Gastrocnemius medialis (tissue), 4 donors: ENCODE data around the gene OGDH. TPM values are rescaled to one million over a fixed set of nuclear protein-coding genes. Genes with fewer than 3 reads are reported as not detected.

ENCODE experiments used
- ATAC-seq, 2 donors: fragments of 150-250 bp; one replicate each; pipeline ENCODE4 v1.9.1; 2016
- DNase-seq, 2 donors: peaks; one replicate each; pipeline ENCODE4 v3.0.0-alpha.2; 2019
- H3K27ac ChIP-seq, 4 donors: fragments of 200-600 bp; sonication (generic); 1 replicate in 1 of 4; 2 replicates in 3 of 4; pipeline ENCODE4 v1.5.1; 2016 to 2018; ENCODE audit warnings: mild to moderate bottlenecking in 2 of 4, moderate library complexity in 1 of 4
- H3K27me3 ChIP-seq, 3 donors: fragments of 200-600 bp; sonication (generic) in 2 of 3; 1 replicate in 1 of 3; 2 replicates in 2 of 3; pipeline versions ENCODE4 v1.5.1 to v1.6.0; 2016 to 2019; ENCODE audit warnings: mild to moderate bottlenecking in 1 of 3, moderate library complexity in 1 of 3
- H3K36me3 ChIP-seq, 2 donors: fragments of 200-600 bp; sonication (generic) in 1 of 2; one replicate each; pipeline ENCODE4 v1.5.1; 2017 to 2018
- H3K4me1 ChIP-seq, 2 donors: fragments of 200-600 bp; sonication (generic) in 1 of 2; one replicate each; pipeline ENCODE4 v1.5.1; 2016 to 2017; ENCODE audit warnings: mild to moderate bottlenecking in 2 of 2
- H3K4me3 ChIP-seq, 4 donors: fragments of 200-600 bp; sonication (generic) in 3 of 4; 1 replicate in 1 of 4; 2 replicates in 3 of 4; pipeline ENCODE4 v1.5.1; 2016 to 2019; ENCODE audit warnings: mild to moderate bottlenecking in 2 of 4
- H3K9me3 ChIP-seq, 3 donors: fragments of 200-600 bp; sonication (generic) in 2 of 3; 1 replicate in 1 of 3; 2 replicates in 2 of 3; pipeline ENCODE4 v1.5.1; 2016 to 2019
- CTCF ChIP-seq, 5 experiments: fragments of 450-650 bp in 3 of 5; fragments of 200-600 bp in 2 of 5; sonication (generic) in 2 of 5; IDR thresholded peaks in 4 of 5; conservative IDR thresholded peaks in 1 of 5; 1 replicate in 4 of 5; 2 replicates in 1 of 5; pipeline ENCODE4 v1.5.1; 2016 to 2019; ENCODE audit warnings: antibody characterized with exemption in 5 of 5, mild to moderate bottlenecking in 3 of 5, moderate library complexity in 3 of 5
- POLR2A ChIP-seq, 2 donors: fragments of 450-650 bp; IDR thresholded peaks; one replicate each; pipeline ENCODE4 v1.6.1; 2017; ENCODE audit warnings: antibody characterized with exemption in 2 of 2, mild to moderate bottlenecking in 2 of 2, moderate library complexity in 2 of 2
- in situ Hi-C, 4 donors: fragments of 200-750 bp; cut with MboI; loops; one replicate each; pipeline versions ENCODE4 v1.15.0 to v1.8.0; 2017; ENCODE audit warnings: low sequenced_read_pairs in 4 of 4
- intact Hi-C: fragments of 100-400 bp; cut with DNase I; formaldehyde crosslinking; loops from one replicate; pipeline ENCODE4 v1.15.1; 2023; ENCODE audit warnings: low total_unique reads
- total RNA-seq, 4 donors: library from RNA; depleted of rRNA; stranded (reverse); fragments of >200 nt; gene quantifications; one replicate each; pipeline versions ENCODE4 v1.1.0 to v1.2.3, GENCODE V29; 2016

The OGDH gene
- total RNA-seq, 4 donors from 2014 or later = 224 to 462 (median 396) TPM

- in situ Hi-C loops (no loop called here), intact Hi-C loops (loop anchor here (2.0 kb wide), 2 partner anchors 45 to 57 kb away; no protein-coding TSS in a partner anchor)
- Histone ChIP-seq H3K4me3 (no peak overlapping the region), H3K4me1 (peaks cover 77 to 80% of the 10 kb centered on the region in 2 donors), H3K27ac (peak overlapping the region; percentile 85 to 94 (median 92)), H3K27me3 (no peaks in the 10 kb centered on the region), H3K36me3 (no peaks in the 10 kb centered on the region), H3K9me3 (no peaks in the 10 kb centered on the region)
- TF ChIP-seq POLR2A (IDR thresholded peaks at IDR 0.05) = peak; percentile 49 to 55
- TF ChIP-seq CTCF (IDR thresholded peaks at IDR 0.05 in 4 of 5, conservative IDR thresholded peaks at IDR 0.05 in 1 of 5) = no peak
- DNase-seq = peak in 1 of 2 donors; percentile 72
- ATAC-seq = peak; percentile 25
Observed at GRCh38 chr7:44637788-44638594, 31.6 kb downstream of the OGDH start.

- Histone ChIP-seq H3K36me3 (no peaks in the 10 kb centered on the region), H3K4me1 (peaks cover 71 to 78% of the 10 kb centered on the region in 2 donors), H3K9me3 (no peaks in the 10 kb centered on the region), H3K4me3 (no peak overlapping the region), H3K27ac (peak overlapping the region; percentile 85 to 94 (median 92)), H3K27me3 (no peaks in the 10 kb centered on the region)
- in situ Hi-C loops = no loop called here
- ATAC-seq (peak in 1 of 2 donors; percentile 23), DNase-seq (peak in 1 of 2 donors; percentile 77)
- intact Hi-C loops = loop anchor here (2.0 kb wide), 2 partner anchors 44 to 56 kb away; no protein-coding TSS in a partner anchor
- peak; percentile 10 to 35 for TF ChIP-seq POLR2A (IDR thresholded peaks at IDR 0.05)
- TF ChIP-seq CTCF (IDR thresholded peaks at IDR 0.05 in 4 of 5, conservative IDR thresholded peaks at IDR 0.05 in 1 of 5) = no peak
Observed at GRCh38 chr7:44638611-44639557, 32.5 kb downstream of the OGDH start.

GRCh38 chr7:44639671-44640321 lies 33.4 kb downstream of the OGDH start:
- intact Hi-C loops = loop anchor here (2.0 kb wide), 2 partner anchors 43 to 55 kb away; no protein-coding TSS in a partner anchor
- in situ Hi-C loops = no loop called here

More at GRCh38 chr7:44639671-44640321, 33.4 kb downstream of the OGDH start:
- Histone ChIP-seq H3K27ac (peak overlapping the region; percentile 85 to 94 (median 92)), H3K9me3 (no peaks in the 10 kb centered on the region), H3K27me3 (no peaks in the 10 kb centered on the region), H3K4me1 (peaks cover 69 to 76% of the 10 kb centered on the region in 2 donors), H3K36me3 (no peaks in the 10 kb centered on the region), H3K4me3 (no peak overlapping the region)
- TF ChIP-seq CTCF (IDR thresholded peaks at IDR 0.05 in 4 of 5, conservative IDR thresholded peaks at IDR 0.05 in 1 of 5) (no peak), POLR2A (IDR thresholded peaks at IDR 0.05) (no peak)
- DNase-seq = no peak
- ATAC-seq = peak; percentile 32 to 43
